ENCODE measurements around the gene C19orf85.

Gene C19orf85

GRCh38 chr19:55451163-55451964, 13.2 kb downstream of the C19orf85 start:
- TF ChIP-seq GATA2 (IDR thresholded peaks at IDR 0.05; ENCODE audit: low read depth, low read length) (no peak), GATA3 (IDR thresholded peaks at IDR 0.05; ENCODE audit: low read depth, low read length) (no peak)

GRCh38 chr19:55449469-55449868, 15.1 kb downstream of the C19orf85 start:
- TF ChIP-seq GATA3 (IDR thresholded peaks at IDR 0.05; ENCODE audit: low read depth, low read length) (no peak), GATA2 (IDR thresholded peaks at IDR 0.05; ENCODE audit: low read depth, low read length) (no peak)

DNA sequence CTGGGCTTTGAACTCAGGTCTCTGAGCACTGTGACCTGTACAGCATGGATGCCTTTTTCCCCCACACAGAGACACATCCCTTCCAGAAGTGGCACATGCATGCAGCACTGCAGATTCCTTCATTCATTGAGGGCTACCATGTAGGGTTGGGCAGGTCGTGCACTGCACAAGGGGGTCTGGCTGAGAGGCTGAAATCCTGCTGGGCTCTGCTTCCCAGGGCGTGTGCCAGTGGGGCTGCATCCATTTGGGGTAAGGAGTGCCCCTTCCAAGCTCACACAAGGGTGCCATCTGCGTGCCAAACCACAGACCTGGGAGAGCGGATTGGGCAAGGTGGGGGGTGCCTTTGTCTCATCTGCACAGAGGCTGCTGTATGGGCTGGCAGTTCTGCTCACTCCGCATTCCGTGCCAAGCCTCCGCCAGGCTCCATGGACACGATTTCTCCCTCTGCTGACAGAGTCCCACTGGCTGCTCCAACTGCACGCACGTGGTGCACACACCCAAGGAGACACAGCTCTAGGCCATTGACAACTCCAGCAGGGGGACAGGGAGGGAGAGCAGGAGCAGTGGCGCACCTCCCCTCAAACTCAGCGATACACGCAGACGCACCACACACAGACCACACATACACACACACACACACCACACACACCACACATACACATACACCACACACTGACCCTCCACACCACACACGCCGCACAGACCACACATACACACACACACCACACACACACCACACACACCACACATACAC, 17.0 kb downstream of the C19orf85 start:
- TF ChIP-seq GATA3 (IDR thresholded peaks at IDR 0.05; ENCODE audit: low read depth, low read length) (no peak), GATA2 (IDR thresholded peaks at IDR 0.05; ENCODE audit: low read depth, low read length) (no peak)

GRCh38 chr19:55446060-55446459, 18.5 kb downstream of the C19orf85 start:
- no peak for TF ChIP-seq GATA3 (IDR thresholded peaks at IDR 0.05; ENCODE audit: low read depth, low read length)
- no peak for TF ChIP-seq GATA2 (IDR thresholded peaks at IDR 0.05; ENCODE audit: low read depth, low read length)

- TF ChIP-seq GATA2 (IDR thresholded peaks at IDR 0.05; ENCODE audit: low read depth, low read length) (no peak), GATA3 (IDR thresholded peaks at IDR 0.05; ENCODE audit: low read depth, low read length) (no peak)
These were observed 19.9 kb downstream of the C19orf85 start for GRCh38 chr19:55444646-55445045.

DNA sequence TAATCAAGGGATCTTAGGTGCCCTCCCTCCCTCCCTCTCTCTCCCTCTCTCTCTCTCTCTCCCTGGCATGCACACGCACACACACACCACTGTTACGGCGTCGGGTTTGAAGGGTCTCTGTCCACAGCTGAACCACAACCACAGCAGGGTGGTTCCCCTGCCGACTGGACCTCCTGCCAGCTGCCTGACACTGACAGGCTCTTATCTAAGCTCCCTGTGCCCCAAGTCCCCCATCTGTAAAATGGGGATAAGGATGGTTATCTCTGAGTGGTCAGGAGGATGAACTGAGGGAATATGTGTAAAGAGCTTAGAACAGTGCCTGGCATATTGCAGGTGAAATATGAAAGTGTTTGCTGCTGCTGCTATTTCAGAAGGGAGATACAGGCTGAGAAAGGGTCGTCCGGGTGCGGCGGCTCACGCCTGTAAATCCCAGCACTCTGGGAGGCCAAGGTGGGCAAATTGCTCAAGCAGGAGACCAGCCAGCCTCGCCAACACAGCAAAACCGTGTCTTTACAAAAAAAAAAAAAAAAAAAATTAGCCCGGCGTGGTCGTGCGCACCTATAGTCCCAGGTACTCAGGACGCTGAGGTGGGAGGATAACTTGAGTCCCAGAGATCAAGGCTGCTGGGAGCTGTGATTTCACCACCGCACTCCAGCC, 20.6 kb downstream of the C19orf85 start:
- TF ChIP-seq GATA3 (IDR thresholded peaks at IDR 0.05; ENCODE audit: low read depth, low read length) (no peak), GATA2 (IDR thresholded peaks at IDR 0.05; ENCODE audit: low read depth, low read length) (no peak)

DNA sequence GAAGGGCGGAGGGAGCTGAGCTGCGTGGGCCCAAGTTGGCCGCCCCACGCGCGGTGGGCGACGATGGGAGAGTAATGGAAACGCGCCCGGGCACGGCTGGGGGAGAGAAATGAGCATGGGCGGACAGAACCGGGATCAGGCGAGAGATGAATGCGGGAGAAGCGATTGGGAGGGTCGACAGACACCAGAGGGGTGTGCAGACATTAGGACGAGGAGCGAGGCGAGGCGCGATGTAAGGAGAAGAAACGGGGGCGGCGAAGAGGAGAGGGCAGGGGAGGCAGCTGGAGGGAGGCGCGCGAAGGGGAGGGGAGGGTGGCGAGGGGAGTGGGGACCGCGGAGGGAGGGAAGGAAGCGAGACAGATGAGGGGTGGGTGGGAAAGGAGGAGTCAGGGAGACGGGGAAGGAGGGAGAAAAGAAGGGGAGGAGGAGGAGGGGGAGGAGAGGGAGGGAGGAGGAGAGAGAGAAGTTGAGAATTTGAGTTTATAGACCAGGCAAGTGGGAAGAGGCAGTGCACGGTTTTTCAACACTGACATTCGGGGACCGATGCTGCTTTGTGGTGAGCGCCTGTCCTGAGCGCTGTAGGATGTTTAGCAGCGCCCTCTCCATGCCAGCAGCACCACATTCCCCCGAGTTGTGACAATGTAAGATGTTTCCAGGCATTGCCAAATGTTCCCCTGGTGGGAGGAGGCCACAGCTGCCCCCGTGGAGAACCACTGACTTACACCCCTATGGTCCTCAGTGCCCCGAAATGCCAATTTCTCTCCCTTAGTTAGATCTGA, 21.3 kb downstream of the C19orf85 start, which contains the start of gene SHISA7:
Gene SHISA7, minus strand, starts transcription at position 256 of the 779 bp plus-strand sequence. CDS start 437 bp downstream, outside the sequence.
- TF ChIP-seq GATA2 (IDR thresholded peaks at IDR 0.05; ENCODE audit: low read depth, low read length): no peak
- no peak for TF ChIP-seq GATA3 (IDR thresholded peaks at IDR 0.05; ENCODE audit: low read depth, low read length)

GRCh38 chr19:55442372-55442961, 22.1 kb downstream of the C19orf85 start:
- TF ChIP-seq GATA3 (IDR thresholded peaks at IDR 0.05; ENCODE audit: low read depth, low read length): no peak
- TF ChIP-seq GATA2 (IDR thresholded peaks at IDR 0.05; ENCODE audit: low read depth, low read length): no peak

- TF ChIP-seq GATA3 (IDR thresholded peaks at IDR 0.05; ENCODE audit: low read depth, low read length) (no peak), GATA2 (IDR thresholded peaks at IDR 0.05; ENCODE audit: low read depth, low read length) (no peak)
These were observed 22.7 kb downstream of the C19orf85 start for GRCh38 chr19:55441692-55442321.

DNA sequence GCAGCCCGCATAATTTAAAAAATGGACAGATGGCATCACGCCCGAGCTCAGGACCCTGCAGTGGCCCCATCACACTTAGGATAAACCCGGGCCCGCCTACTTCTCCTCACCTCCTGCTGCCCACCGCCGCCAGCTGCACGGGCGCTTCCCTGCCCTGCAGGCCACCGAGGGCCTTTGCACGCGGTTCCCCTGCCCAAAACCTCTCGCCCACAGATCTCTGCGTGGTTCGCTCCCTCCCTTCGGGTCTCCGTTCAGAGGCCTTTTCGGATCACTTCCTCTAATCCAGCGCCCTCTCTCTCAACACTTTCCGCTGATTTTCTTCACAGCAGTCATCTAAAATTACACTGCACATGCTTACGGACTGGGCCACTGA, 23.2 kb downstream of the C19orf85 start:
- TF ChIP-seq GATA3 (IDR thresholded peaks at IDR 0.05; ENCODE audit: low read depth, low read length) (no peak), GATA2 (IDR thresholded peaks at IDR 0.05; ENCODE audit: low read depth, low read length) (no peak)

- TF ChIP-seq GATA3 (IDR thresholded peaks at IDR 0.05; ENCODE audit: low read depth, low read length) (no peak), GATA2 (IDR thresholded peaks at IDR 0.05; ENCODE audit: low read depth, low read length) (no peak)
These were observed 24.0 kb downstream of the C19orf85 start for GRCh38 chr19:55440411-55441105.

DNA sequence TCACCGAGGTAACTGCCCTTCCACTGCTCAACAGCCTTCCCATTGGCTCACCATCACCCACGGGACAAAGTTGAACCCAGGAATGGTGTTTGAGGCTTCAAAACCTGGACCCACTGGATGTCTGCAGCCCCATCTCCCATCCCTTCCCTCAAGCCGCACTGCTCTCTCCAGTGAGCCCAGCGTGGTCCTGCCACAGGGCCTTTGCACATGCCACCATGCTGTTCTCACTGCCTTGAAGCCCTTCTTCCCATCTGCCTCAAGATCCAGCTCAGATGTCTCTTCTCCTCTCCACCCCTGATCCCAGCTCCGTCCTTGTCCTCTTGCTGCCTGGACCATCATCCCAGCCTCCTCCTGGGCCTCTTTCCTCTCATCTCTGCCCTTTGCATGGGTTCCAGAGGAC, 25.5 kb downstream of the C19orf85 start:
- TF ChIP-seq GATA2 (IDR thresholded peaks at IDR 0.05; ENCODE audit: low read depth, low read length) (no peak), GATA3 (IDR thresholded peaks at IDR 0.05; ENCODE audit: low read depth, low read length) (no peak)
